ENCODE data around the gene MN1.

The MN1 gene

DNA sequence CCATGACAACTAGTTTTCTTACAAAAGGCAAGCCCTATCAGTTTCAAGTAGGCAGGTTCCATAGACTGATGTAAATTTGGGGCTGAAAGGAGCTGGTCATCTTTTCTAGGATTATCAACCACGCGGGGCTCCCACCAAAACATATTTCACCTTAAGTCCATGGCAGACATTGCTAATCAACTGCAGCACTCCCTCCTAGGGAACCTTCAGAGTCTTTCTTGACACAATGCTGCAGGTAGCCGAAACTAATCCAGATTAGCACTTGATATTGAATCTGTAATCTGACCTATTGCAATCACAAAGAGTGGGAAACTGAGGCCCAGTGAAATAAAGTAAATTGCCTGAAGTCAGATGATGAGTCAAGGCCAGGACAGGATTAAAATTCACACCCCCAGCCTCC is 32.5 kb downstream of the MN1 start:
- TF ChIP-seq, protein P1, sequence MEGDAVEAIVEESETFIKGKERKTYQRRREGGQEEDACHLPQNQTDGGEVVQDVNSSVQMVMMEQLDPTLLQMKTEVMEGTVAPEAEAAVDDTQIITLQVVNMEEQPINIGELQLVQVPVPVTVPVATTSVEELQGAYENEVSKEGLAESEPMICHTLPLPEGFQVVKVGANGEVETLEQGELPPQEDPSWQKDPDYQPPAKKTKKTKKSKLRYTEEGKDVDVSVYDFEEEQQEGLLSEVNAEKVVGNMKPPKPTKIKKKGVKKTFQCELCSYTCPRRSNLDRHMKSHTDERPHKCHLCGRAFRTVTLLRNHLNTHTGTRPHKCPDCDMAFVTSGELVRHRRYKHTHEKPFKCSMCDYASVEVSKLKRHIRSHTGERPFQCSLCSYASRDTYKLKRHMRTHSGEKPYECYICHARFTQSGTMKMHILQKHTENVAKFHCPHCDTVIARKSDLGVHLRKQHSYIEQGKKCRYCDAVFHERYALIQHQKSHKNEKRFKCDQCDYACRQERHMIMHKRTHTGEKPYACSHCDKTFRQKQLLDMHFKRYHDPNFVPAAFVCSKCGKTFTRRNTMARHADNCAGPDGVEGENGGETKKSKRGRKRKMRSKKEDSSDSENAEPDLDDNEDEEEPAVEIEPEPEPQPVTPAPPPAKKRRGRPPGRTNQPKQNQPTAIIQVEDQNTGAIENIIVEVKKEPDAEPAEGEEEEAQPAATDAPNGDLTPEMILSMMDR (IDR thresholded peaks at IDR 0.05; ENCODE audit: low read depth, low read length, missing control alignments): no peak
- H3K4me3 ChIP-seq (ENCODE audit: low read depth, low read length): no peak overlapping the region
- DNase-seq (ENCODE audit: low read depth): no peak

- H3K4me3 ChIP-seq (ENCODE audit: low read depth, low read length): no peak overlapping the region
- TF ChIP-seq, protein P1 (IDR thresholded peaks at IDR 0.05; ENCODE audit: low read depth, low read length, missing control alignments): no peak
- no peak for DNase-seq (ENCODE audit: low read depth)
Observed at GRCh38 chr22:27768027-27768653, 33.4 kb downstream of the MN1 start.

DNA sequence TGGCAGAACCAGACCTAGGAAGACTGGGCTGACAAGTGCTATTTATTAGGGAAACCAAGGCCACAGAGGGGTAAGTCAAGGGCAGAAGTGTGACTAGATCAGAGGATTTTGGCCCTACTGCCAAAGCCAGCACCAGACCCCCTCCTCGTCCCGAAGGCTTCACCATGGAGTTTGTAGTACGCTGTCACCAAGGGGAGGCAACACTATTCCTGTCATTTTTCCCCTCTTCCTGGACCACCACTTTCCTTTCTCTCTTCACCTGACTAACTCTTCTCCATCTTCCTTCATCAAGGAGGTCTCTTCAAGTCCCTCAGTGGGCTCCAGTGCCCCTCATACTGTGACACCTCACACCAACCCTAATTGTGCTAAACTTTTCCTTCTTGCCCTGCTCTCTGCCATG is 34.9 kb downstream of the MN1 start:
- no peak for DNase-seq (ENCODE audit: low read depth)
- TF ChIP-seq, protein P1 (IDR thresholded peaks at IDR 0.05; ENCODE audit: low read depth, low read length, missing control alignments): no peak
- no peak overlapping the region for H3K4me3 ChIP-seq (ENCODE audit: low read depth, low read length)

DNA sequence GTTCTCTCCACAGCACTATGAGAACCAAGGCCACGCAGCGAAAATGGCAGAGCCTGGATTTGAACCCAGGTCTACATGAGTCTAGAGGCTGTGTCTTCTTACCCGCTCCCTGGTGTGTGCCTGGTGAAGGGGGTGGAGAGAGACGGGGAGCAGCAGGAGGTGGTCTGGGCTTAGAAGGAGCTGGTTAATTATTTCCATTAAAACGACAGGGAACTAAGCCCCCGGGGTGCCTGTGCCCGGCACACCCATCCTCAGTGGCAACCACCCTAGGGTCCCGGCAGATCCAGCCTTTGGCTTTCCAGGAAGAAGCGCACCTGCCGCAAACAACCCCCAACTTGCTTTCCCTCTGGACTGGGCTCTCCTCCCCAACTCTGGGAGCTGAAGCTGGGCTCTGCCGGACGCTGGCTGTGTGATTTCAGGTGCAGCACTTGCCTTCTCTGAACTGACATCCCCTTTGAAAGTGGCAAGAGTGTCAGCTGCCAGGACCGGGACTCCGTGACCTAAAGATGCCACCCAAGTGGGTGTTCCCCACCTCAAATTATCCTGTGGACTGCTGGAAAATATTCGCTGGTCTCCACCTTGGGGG is 35.8 kb downstream of the MN1 start:
- DNase-seq (ENCODE audit: low read depth): no peak
- H3K4me3 ChIP-seq (ENCODE audit: low read depth, low read length): no peak overlapping the region
- TF ChIP-seq, protein P1 (IDR thresholded peaks at IDR 0.05; ENCODE audit: low read depth, low read length, missing control alignments): no peak

GRCh38 chr22:27764722-27765236 is 36.8 kb downstream of the MN1 start:
- DNase-seq (ENCODE audit: low read depth): no peak
- TF ChIP-seq, protein P1 (IDR thresholded peaks at IDR 0.05; ENCODE audit: low read depth, low read length, missing control alignments): no peak
- no peak overlapping the region for H3K4me3 ChIP-seq (ENCODE audit: low read depth, low read length)

DNA sequence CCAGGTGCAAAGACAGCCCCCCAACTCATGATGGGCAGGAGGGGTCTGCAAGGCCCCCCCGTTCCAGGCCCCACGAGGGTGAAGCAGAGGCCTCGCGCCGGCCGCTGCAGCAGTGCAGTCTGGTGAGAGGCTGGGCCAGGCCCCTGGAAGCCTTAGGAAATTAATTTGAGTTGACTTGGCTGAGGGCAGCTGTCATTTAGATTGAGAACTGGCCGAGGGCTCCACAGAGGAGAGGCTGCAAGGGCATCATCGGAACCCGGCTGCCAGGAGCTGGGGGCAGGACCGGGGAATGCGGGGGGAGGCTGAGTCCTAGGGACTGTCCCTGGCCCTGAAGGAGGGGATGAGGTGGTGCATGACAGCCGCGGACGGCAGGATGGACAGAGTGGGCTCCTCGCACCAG is 39.9 kb downstream of the MN1 start:
- TF ChIP-seq, protein P1 (IDR thresholded peaks at IDR 0.05; ENCODE audit: low read depth, low read length, missing control alignments): no peak

DNA sequence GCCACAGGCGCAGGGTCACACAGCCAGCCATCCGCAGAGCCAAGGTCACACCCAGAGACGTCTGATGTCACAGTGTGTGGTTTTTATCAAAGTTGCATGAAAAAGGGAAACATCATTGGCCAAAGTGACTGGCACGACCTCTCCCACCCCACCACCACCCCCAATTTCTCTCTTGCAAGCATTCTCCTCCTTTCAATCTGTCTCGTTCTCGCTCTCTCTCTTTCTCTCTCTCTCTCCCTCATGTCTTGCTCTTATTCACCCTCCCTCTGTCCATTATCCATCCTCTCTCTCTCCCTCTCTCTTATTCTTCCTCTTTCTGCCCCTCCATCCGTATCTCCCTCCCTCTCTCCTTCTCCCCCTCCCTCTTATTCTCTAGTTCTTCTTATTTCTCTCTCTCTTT is 40.6 kb downstream of the MN1 start:
- no peak overlapping the region for H3K4me3 ChIP-seq (ENCODE audit: low read depth, low read length)
- TF ChIP-seq, protein P1 (IDR thresholded peaks at IDR 0.05; ENCODE audit: low read depth, low read length, missing control alignments): no peak
- no peak for DNase-seq (ENCODE audit: low read depth)

More for the DNA sequence above, 39.9 kb downstream of the MN1 start:
- no peak for DNase-seq (ENCODE audit: low read depth)
- H3K4me3 ChIP-seq (ENCODE audit: low read depth, low read length): no peak overlapping the region

Measured in GM12864 (cell line).